ENCODE data around the gene S100A7A. TPM values are rescaled to one million over a fixed set of nuclear protein-coding genes. Genes with fewer than 3 reads are reported as not detected.

Gene S100A7A
- total RNA-seq, 1 experiment from 2014 or later: not detected

DNA sequence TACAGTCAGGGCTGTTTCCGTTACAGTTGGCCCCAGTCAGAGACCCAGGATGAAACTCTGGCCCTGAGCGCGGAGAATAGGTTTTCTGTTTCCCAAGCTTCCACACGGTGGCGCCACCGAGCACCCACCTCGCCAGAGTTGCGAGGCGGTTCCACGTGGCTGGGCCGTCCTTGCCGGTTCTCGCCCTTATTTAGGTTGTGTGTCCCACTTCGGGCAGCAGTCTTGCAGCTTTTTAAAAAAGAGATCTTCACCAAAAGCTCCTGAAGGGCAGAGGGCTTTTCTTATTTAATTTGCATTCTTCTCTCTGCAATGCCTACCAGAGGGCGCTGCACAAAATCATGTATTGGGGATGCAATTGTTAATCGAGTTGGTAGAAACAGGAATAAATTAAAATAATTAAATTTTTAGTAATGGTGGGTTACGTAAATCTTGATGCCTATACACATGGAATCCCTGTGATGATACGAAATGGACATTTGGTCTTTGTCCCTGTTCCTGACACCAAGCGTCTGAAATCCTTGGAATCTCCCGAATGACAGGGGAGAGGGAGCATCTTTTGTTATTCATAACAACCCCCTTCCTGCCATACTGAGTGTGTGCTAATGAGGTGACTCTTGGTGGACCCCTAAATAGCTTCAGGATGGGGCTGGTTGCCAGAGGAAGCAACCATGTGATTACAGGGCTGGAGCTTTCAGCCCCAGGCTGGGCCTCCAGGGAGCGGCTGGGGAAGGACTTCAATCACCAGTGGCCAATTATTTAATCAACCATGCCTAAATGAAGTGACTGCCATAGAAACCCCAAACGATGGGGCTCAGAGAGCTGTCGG lies 49.7 kb downstream of the S100A7A start:
- Histone ChIP-seq H3K4me2 (no peak overlapping the region), H3K36me3 (ENCODE audit: low read depth) (no peaks in the 10 kb centered on the region), H3K27ac (no peak overlapping the region), H3K9me3 (ENCODE audit: insufficient read depth, low read depth) (no peaks in the 10 kb centered on the region; the same call in 1 of the 2 replicates), H3F3A (ENCODE audit: insufficient read depth, low read depth) (no peaks in the 10 kb centered on the region), H3K4me3 (no peak overlapping the region), H4K20me1 (ENCODE audit: insufficient read depth) (no peaks in the 10 kb centered on the region), H3K9me2 (ENCODE audit: insufficient read depth) (no peaks in the 10 kb centered on the region), H3K4me1 (replicated peaks; ENCODE audit: insufficient read depth) (no peaks in the 10 kb centered on the region), H3K27me3 (ENCODE audit: insufficient read depth, low read depth) (no peaks in the 10 kb centered on the region), H2AFZ (no peak overlapping the region), H3K79me2 (ENCODE audit: low read depth) (no peaks in the 10 kb centered on the region)
- DNase-seq: peak; percentile 35 to 36
- BruUV-seq (replicated peaks): no TSS peak
- TF ChIP-seq EZH2 (IDR thresholded peaks at IDR 0.05; ENCODE audit: low read depth): no peak
- TF ChIP-seq, protein P1, sequence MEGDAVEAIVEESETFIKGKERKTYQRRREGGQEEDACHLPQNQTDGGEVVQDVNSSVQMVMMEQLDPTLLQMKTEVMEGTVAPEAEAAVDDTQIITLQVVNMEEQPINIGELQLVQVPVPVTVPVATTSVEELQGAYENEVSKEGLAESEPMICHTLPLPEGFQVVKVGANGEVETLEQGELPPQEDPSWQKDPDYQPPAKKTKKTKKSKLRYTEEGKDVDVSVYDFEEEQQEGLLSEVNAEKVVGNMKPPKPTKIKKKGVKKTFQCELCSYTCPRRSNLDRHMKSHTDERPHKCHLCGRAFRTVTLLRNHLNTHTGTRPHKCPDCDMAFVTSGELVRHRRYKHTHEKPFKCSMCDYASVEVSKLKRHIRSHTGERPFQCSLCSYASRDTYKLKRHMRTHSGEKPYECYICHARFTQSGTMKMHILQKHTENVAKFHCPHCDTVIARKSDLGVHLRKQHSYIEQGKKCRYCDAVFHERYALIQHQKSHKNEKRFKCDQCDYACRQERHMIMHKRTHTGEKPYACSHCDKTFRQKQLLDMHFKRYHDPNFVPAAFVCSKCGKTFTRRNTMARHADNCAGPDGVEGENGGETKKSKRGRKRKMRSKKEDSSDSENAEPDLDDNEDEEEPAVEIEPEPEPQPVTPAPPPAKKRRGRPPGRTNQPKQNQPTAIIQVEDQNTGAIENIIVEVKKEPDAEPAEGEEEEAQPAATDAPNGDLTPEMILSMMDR (conservative IDR thresholded peaks at IDR 0.05): peak; percentile 79
- intact Hi-C loops (cut with micrococcal nuclease; ENCODE audit: unreplicated experiment): no loop called here
- POLR2A ChIA-PET (ENCODE audit: unreplicated experiment): no interaction called here
- CTCF ChIA-PET: no interaction called here

DNA sequence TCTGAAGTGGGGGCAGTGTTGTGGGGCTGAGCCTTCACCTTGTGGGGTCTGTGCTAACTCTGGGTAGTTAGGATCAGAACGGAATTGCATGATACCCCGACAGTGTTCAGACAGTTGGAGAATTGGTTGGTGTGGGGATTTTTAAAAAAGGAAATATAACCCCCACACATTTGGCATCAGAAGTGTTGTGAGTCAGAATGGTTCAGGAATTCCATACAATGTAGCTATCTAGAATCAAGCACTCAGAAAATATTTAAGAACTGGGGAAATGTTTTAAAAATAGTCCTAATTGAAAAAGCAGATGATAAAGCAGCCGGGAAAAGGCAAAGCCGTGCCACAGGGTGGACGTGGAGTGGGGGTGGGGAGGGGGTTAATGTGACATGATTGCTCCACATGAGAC lies 50.6 kb downstream of the S100A7A start:
- no peak overlapping the region for H2AFZ ChIP-seq
- H3K9me2 ChIP-seq (ENCODE audit: insufficient read depth): no peaks in the 10 kb centered on the region
- ChIA-PET POLR2A (ENCODE audit: unreplicated experiment) (no interaction called here), CTCF (no interaction called here)
- intact Hi-C loops (cut with micrococcal nuclease; ENCODE audit: unreplicated experiment): no loop called here
- no peaks in the 10 kb centered on the region for H3K79me2 ChIP-seq (ENCODE audit: low read depth)
- H4K20me1 ChIP-seq (ENCODE audit: insufficient read depth): no peaks in the 10 kb centered on the region
- no peak overlapping the region for H3K4me3 ChIP-seq
- H3K4me2 ChIP-seq: no peak overlapping the region
- H3K36me3 ChIP-seq (ENCODE audit: low read depth): no peaks in the 10 kb centered on the region
- no peaks in the 10 kb centered on the region for H3K4me1 ChIP-seq (replicated peaks; ENCODE audit: insufficient read depth)
- H3K27me3 ChIP-seq (ENCODE audit: insufficient read depth, low read depth): no peaks in the 10 kb centered on the region
- H3F3A ChIP-seq (ENCODE audit: insufficient read depth, low read depth): no peaks in the 10 kb centered on the region
- BruUV-seq (replicated peaks): no TSS peak
- DNase-seq: no peak
- H3K9me3 ChIP-seq (ENCODE audit: insufficient read depth, low read depth): peaks cover 5% of the 10 kb centered on the region; the same call in 1 of the 2 replicates
- no peak overlapping the region for H3K27ac ChIP-seq
- no peak for TF ChIP-seq EZH2 (IDR thresholded peaks at IDR 0.05; ENCODE audit: low read depth)
- TF ChIP-seq, protein P1 (conservative IDR thresholded peaks at IDR 0.05): no peak

GRCh38 chr1:153470707-153471106 lies 54.4 kb downstream of the S100A7A start:
- no peak for DNase-seq
- Histone ChIP-seq H3K9me2 (ENCODE audit: insufficient read depth) (no peaks in the 10 kb centered on the region), H3K79me2 (ENCODE audit: low read depth) (no peaks in the 10 kb centered on the region), H3K27ac (no peak overlapping the region), H3K4me1 (replicated peaks; ENCODE audit: insufficient read depth) (no peaks in the 10 kb centered on the region), H3K4me3 (no peak overlapping the region), H3K9me3 (ENCODE audit: insufficient read depth, low read depth) (peaks cover 17% of the 10 kb centered on the region; the same call in 1 of the 2 replicates), H4K20me1 (ENCODE audit: insufficient read depth) (no peaks in the 10 kb centered on the region), H3F3A (ENCODE audit: insufficient read depth, low read depth) (no peaks in the 10 kb centered on the region), H3K36me3 (ENCODE audit: low read depth) (no peaks in the 10 kb centered on the region), H3K4me2 (no peak overlapping the region), H3K27me3 (ENCODE audit: insufficient read depth, low read depth) (no peaks in the 10 kb centered on the region), H2AFZ (no peak overlapping the region)
- CTCF ChIA-PET: no interaction called here
- TF ChIP-seq EZH2 (IDR thresholded peaks at IDR 0.05; ENCODE audit: low read depth): no peak
- TF ChIP-seq, protein P1 (conservative IDR thresholded peaks at IDR 0.05): no peak
- no TSS peak for BruUV-seq (replicated peaks)
- intact Hi-C loops (cut with micrococcal nuclease; ENCODE audit: unreplicated experiment): no loop called here
- POLR2A ChIA-PET (ENCODE audit: unreplicated experiment): no interaction called here

Other genes with a start within 250 kb of the S100A7A start
- not detected in 2 replicates for gene LELP1, start 213.1 kb upstream of the S100A7A start, total RNA-seq (2021)
- not detected in 2 replicates for gene PRR9, start 198.9 kb upstream of the S100A7A start, total RNA-seq (2021)
- gene LORICRIN, start 156.8 kb upstream of the S100A7A start, total RNA-seq (2021): not detected in 2 replicates
- gene PGLYRP3, start 103.6 kb upstream of the S100A7A start, total RNA-seq (2021): not detected in 2 replicates
- gene PGLYRP4, start 67.7 kb upstream of the S100A7A start, total RNA-seq (2021): not detected in 2 replicates
- 2.1 and 4.3 TPM in 2 replicates for gene S100A9, start 58.7 kb upstream of the S100A7A start, total RNA-seq (2021)
- gene S100A12, start 40.9 kb upstream of the S100A7A start, total RNA-seq (2021): not detected in 2 replicates
- not detected in 2 replicates for gene S100A8, start 25.4 kb upstream of the S100A7A start, total RNA-seq (2021)
- gene S100A7, start 44.1 kb downstream of the S100A7A start, total RNA-seq (2021): not detected in 2 replicates
- 873 and 994 TPM in 2 replicates for gene S100A6, start 119.5 kb downstream of the S100A7A start, total RNA-seq (2021)
- gene S100A5, start 124.4 kb downstream of the S100A7A start, total RNA-seq (2021): 7.2 and 11.1 TPM in 2 replicates
- gene S100A4, start 129.3 kb downstream of the S100A7A start, total RNA-seq (2021): 303 and 346 TPM in 2 replicates
- gene S100A3, start 132.7 kb downstream of the S100A7A start, total RNA-seq (2021): 1.5 and 2.4 TPM in 2 replicates
- gene S100A2, start 149.3 kb downstream of the S100A7A start, total RNA-seq (2021): 145 and 147 TPM in 2 replicates
- gene S100A16, start 196.6 kb downstream of the S100A7A start, total RNA-seq (2021): 226 and 276 TPM in 2 replicates
- 411 and 486 TPM in 2 replicates for gene S100A14, start 199.8 kb downstream of the S100A7A start, total RNA-seq (2021)
- gene S100A13, start 211.0 kb downstream of the S100A7A start, total RNA-seq (2021): 120 and 144 TPM in 2 replicates
- gene S100A1, start 211.9 kb downstream of the S100A7A start, total RNA-seq (2021): 0.46 and 1.0 TPM in 2 replicates
- 75.1 and 83.9 TPM in 2 replicates for gene CHTOP, start 217.5 kb downstream of the S100A7A start, total RNA-seq (2021)
- gene SNAPIN, start 242.2 kb downstream of the S100A7A start, total RNA-seq (2021): 25.4 and 29.5 TPM in 2 replicates

All from PC-9 (cell line).